H1 (cell line): ENCODE measurements around the gene RAB40B. TPM values are rescaled to one million over a fixed set of nuclear protein-coding genes. Genes with fewer than 3 reads are reported as not detected.

Source experiments
- CTCF ChIA-PET: fragments of 300-600 bp; sonication (Branson Sonifier 250); formaldehyde crosslinking; loops from one replicate; lab custom pipeline; 2021; ENCODE audit not compliant: partially characterized antibody; lab: Charles Lee
- POLR2A ChIA-PET: fragments of 300-600 bp; sonication (Branson Sonifier 250); formaldehyde crosslinking; loops from one replicate; lab custom pipeline; 2021; ENCODE audit warnings: inconsistent platforms; ENCODE audit not compliant: partially characterized antibody; lab: Charles Lee
- DNase-seq, 2 experiments: peaks; one replicate each; pipeline versions ENCODE4 v3.0.0 to v3.0.0-alpha.2; 2010 to 2022; ENCODE audit warnings: low spot score in 2 of 2, low read depth in 1 of 2, mixed read lengths in 1 of 2
- FAIRE-seq: peaks from 2 replicates; lab custom pipeline; 2011; peaks lifted over from hg19 to GRCh38; lab: Jason Lieb, UNC
- H2AFZ ChIP-seq: 2 replicates; pipeline ENCODE4 v1.8.1; 2012; ENCODE audit warnings: low read length, inconsistent platforms
- H2AK5ac ChIP-seq: 2 replicates; pipeline ENCODE4 v1.6.1; 2013; ENCODE audit warnings: low read depth, low read length
- H2BK120ac ChIP-seq: replicated peaks from 2 replicates; pipeline ENCODE3; 2013; ENCODE audit warnings: low read depth, low read length, inconsistent platforms
- H2BK12ac ChIP-seq: 2 replicates; pipeline ENCODE4 v1.6.1; 2013; ENCODE audit warnings: low read depth, low read length
- H2BK15ac ChIP-seq: 2 replicates; pipeline ENCODE4 v1.6.1; 2013; ENCODE audit warnings: low read length
- H2BK20ac ChIP-seq: 2 replicates; pipeline ENCODE4 v1.6.1; 2013; ENCODE audit warnings: low read length
- H2BK5ac ChIP-seq: 2 replicates; pipeline ENCODE4 v1.6.1; 2013; ENCODE audit warnings: low read depth, low read length
- H3K14ac ChIP-seq: 2 replicates; pipeline ENCODE4 v1.6.1; 2013; ENCODE audit warnings: inconsistent platforms; ENCODE audit not compliant: insufficient read length
- H3K18ac ChIP-seq: 2 replicates; pipeline ENCODE4 v1.6.1; 2013; ENCODE audit warnings: low read length; ENCODE audit errors: extremely low read depth
- H3K23ac ChIP-seq: 2 replicates; pipeline ENCODE4 v1.6.1; 2013; ENCODE audit warnings: inconsistent platforms; ENCODE audit not compliant: insufficient read length
- H3K23me2 ChIP-seq: 2 replicates; pipeline ENCODE4 v1.6.1; 2013; ENCODE audit warnings: low read depth, low read length
- H3K27ac ChIP-seq: 2 replicates; pipeline ENCODE4 v1.6.1; 2011; ENCODE audit warnings: low read depth, low read length, inconsistent platforms
- H3K27me3 ChIP-seq, 4 experiments: replicated peaks in 1 of 4; 1 replicate in 1 of 4; 2 replicates in 3 of 4; pipeline versions ENCODE4 v1.6.1 to v1.8.1; 2011 to 2013; ENCODE audit warnings: low read length in 3 of 4, mild to moderate bottlenecking in 3 of 4, inconsistent platforms in 2 of 4, mixed read lengths in 2 of 4, moderate library complexity in 1 of 4; ENCODE audit not compliant: control insufficient read depth in 3 of 4, insufficient read depth in 3 of 4; ENCODE audit errors: extremely low read depth in 1 of 4
- H3K36me3 ChIP-seq, 4 experiments: 2 replicates each; pipeline versions ENCODE4 v1.6.1 to v1.8.1; 2011 to 2013; ENCODE audit warnings: mild to moderate bottlenecking in 4 of 4, low read length in 3 of 4, moderate library complexity in 2 of 4, control low read depth in 1 of 4, inconsistent platforms in 1 of 4; ENCODE audit not compliant: insufficient read depth in 4 of 4, control insufficient read depth in 2 of 4
- H3K4ac ChIP-seq: replicated peaks from 2 replicates; pipeline ENCODE3; 2013; ENCODE audit warnings: low read length, low read depth, mixed read lengths, inconsistent platforms; ENCODE audit not compliant: insufficient read length
- H3K4me1 ChIP-seq, 4 experiments: replicated peaks in 1 of 4; 1 replicate in 1 of 4; 2 replicates in 3 of 4; pipeline versions ENCODE4 v1.6.1 to v1.8.1; 2011 to 2013; ENCODE audit warnings: low read length in 3 of 4, inconsistent platforms in 2 of 4, mixed read lengths in 1 of 4; ENCODE audit not compliant: insufficient read depth in 4 of 4, control insufficient read depth in 3 of 4
- H3K4me2 ChIP-seq, 2 experiments: 2 replicates each; pipeline versions ENCODE4 v1.6.1 to v1.8.1; 2011 to 2013; ENCODE audit warnings: low read depth in 2 of 2, low read length in 2 of 2, control low read depth in 1 of 2, inconsistent platforms in 1 of 2, mild to moderate bottlenecking in 1 of 2; ENCODE audit not compliant: insufficient read depth in 1 of 2
- H3K4me3 ChIP-seq, 4 experiments: fragments of 200-600, 300-600 bp in 1 of 4; sonication (generic), shearing (Covaris generic), sonication (Bioruptor Twin) in 1 of 4; 2 replicates each; pipeline versions ENCODE4 v1.5.1 to v1.8.1; 2011 to 2016; ENCODE audit warnings: low read length in 4 of 4, low read depth in 3 of 4, control low read depth in 2 of 4, inconsistent platforms in 2 of 4, mild to moderate bottlenecking in 2 of 4, mixed read lengths in 1 of 4, moderate library complexity in 1 of 4; ENCODE audit not compliant: insufficient read depth in 2 of 4; ENCODE audit errors: extremely low read depth in 1 of 4
- H3K56ac ChIP-seq: replicated peaks from 2 replicates; pipeline ENCODE3; 2013; ENCODE audit warnings: low read depth, mild to moderate bottlenecking, mixed read lengths, low read length, inconsistent platforms; ENCODE audit not compliant: insufficient read length
- H3K79me1 ChIP-seq: 2 replicates; pipeline ENCODE4 v1.6.1; 2013; ENCODE audit warnings: low read depth, low read length, control low read depth
- H3K79me2 ChIP-seq, 2 experiments: 2 replicates each; pipeline versions ENCODE4 v1.6.1 to v1.8.1; 2012 to 2013; ENCODE audit warnings: low read length in 2 of 2, mild to moderate bottlenecking in 2 of 2, inconsistent platforms in 1 of 2; ENCODE audit not compliant: insufficient read depth in 2 of 2, control insufficient read depth in 1 of 2
- H3K9ac ChIP-seq, 4 experiments: replicated peaks in 1 of 4; 1 replicate in 1 of 4; 2 replicates in 3 of 4; pipeline versions ENCODE4 v1.6.1 to v1.8.1; 2011 to 2013; ENCODE audit warnings: low read depth in 3 of 4, low read length in 3 of 4, control low read depth in 2 of 4, mild to moderate bottlenecking in 2 of 4, moderate library complexity in 2 of 4, inconsistent platforms in 1 of 4; ENCODE audit errors: extremely low read depth in 1 of 4
- H3K9me3 ChIP-seq, 2 experiments: 2 replicates each; pipeline versions ENCODE4 v1.6.1 to v1.8.1; 2012 to 2013; ENCODE audit warnings: mild to moderate bottlenecking in 2 of 2, moderate library complexity in 2 of 2, control low read depth in 1 of 2, inconsistent platforms in 1 of 2, low read depth in 1 of 2, low read length in 1 of 2, mixed read lengths in 1 of 2; ENCODE audit not compliant: insufficient read depth in 2 of 2
- H4K20me1 ChIP-seq, 2 experiments: replicated peaks in 1 of 2; 2 replicates each; pipeline versions ENCODE3 to v1.8.1; 2011 to 2013; ENCODE audit warnings: inconsistent platforms in 2 of 2, low read length in 2 of 2, mild to moderate bottlenecking in 1 of 2; ENCODE audit not compliant: insufficient read depth in 2 of 2, control insufficient read depth in 1 of 2
- H4K5ac ChIP-seq: 2 replicates; pipeline ENCODE4 v1.6.1; 2013; ENCODE audit warnings: low read length, low read depth, mixed read lengths, inconsistent platforms; ENCODE audit not compliant: insufficient read length
- H4K8ac ChIP-seq: 2 replicates; pipeline ENCODE4 v1.8.0; 2013; ENCODE audit warnings: mild to moderate bottlenecking, moderate library complexity, low read length, inconsistent platforms; ENCODE audit not compliant: insufficient read depth; ENCODE audit errors: extremely low read depth
- H4K91ac ChIP-seq: replicated peaks from 2 replicates; pipeline ENCODE3; 2013; ENCODE audit warnings: low read length, mixed read lengths, inconsistent platforms; ENCODE audit not compliant: insufficient read length
- CEBPB ChIP-seq: IDR thresholded peaks from 2 replicates; pipeline ENCODE4 v1.6.1; 2012; ENCODE audit warnings: low read depth, low read length
- GABPA ChIP-seq: IDR thresholded peaks from 2 replicates; pipeline ENCODE4 v1.6.1; 2011; ENCODE audit warnings: mild to moderate bottlenecking, low read length, moderate library complexity, borderline replicate concordance; ENCODE audit not compliant: insufficient read depth
- JUND ChIP-seq: IDR thresholded peaks from 2 replicates; pipeline ENCODE4 v1.6.1; 2011; ENCODE audit warnings: mild to moderate bottlenecking, improper control_type of control experiment, low read length
- POLR2AphosphoS5 ChIP-seq: IDR thresholded peaks from 2 replicates; pipeline ENCODE4 v1.6.1; 2011; ENCODE audit warnings: low read depth, low read length
- SP1 ChIP-seq: IDR thresholded peaks from 2 replicates; pipeline ENCODE4 v1.6.1; 2011; ENCODE audit warnings: low read depth, low read length
- SP2 ChIP-seq: IDR thresholded peaks from 2 replicates; pipeline ENCODE4 v1.6.1; 2012; ENCODE audit warnings: mild to moderate bottlenecking, low read length, inconsistent platforms
- TCF12 ChIP-seq: IDR thresholded peaks from 2 replicates; pipeline ENCODE4 v1.6.1; 2011; ENCODE audit warnings: low read depth, mild to moderate bottlenecking, low read length
- WGBS, 2 experiments: shearing (Covaris generic) in 1 of 2; methylation state at CpG; one replicate each; pipeline versions ENCODE4 v1.1.6 to v1.1.7; 2013 to 2015; ENCODE audit warnings: low lambda C conversion rate in 2 of 2, mixed read lengths in 2 of 2, inconsistent platforms in 1 of 2, low coverage in 1 of 2, missing lambda C conversion rate in 1 of 2; ENCODE audit not compliant: insufficient replicate concordance in 2 of 2, insufficient coverage in 1 of 2, insufficient read length in 1 of 2; ENCODE audit errors: extremely low coverage in 1 of 2, missing lambda C conversion rate in 1 of 2; 5-methylcytosine and 5-hydroxymethylcytosine counted together
- polyA plus RNA-seq, 7 experiments: library from polyadenylated mRNA; depleted of rRNA in 3 of 7; stranded (reverse) in 5 of 7; unstranded in 2 of 7; fragments of >200 nt in 5 of 7; fragments of 200-250 nt in 2 of 7; gene quantifications; 1 replicate in 5 of 7; 2 replicates in 1 of 7; 4 replicates in 1 of 7; pipeline versions ENCODE4 v1.2.1 to v1.2.3, GENCODE V29; 2011 to 2013; ENCODE audit warnings: missing spikeins in 2 of 7, mixed read lengths in 2 of 7
- total RNA-seq: library from RNA; stranded (reverse); fragmentation: NEBNext Ultra II Directional; extraction: Animal tissue kit (Norgen Biotek cat#: 25700); gene quantifications from 2 replicates; pipeline ENCODE4 v1.2.1, GENCODE V29; 2021

Gene RAB40B
- total and polyA plus RNA-seq, 2 of the 8 experiments (the other 6 are each of a cell fraction or from before 2014, with no cell fraction given), result 3.1 to 4.6 TPM

- no peak overlapping the region for H3K4me2 ChIP-seq
- no peak for DNase-seq
- H3K4ac ChIP-seq, result no peak overlapping the region
- H4K5ac ChIP-seq, result no peak overlapping the region
- H4K8ac ChIP-seq, result no peak overlapping the region
- no peaks in the 10 kb centered on the region for H3K23me2 ChIP-seq
- H2BK5ac ChIP-seq, result no peak overlapping the region
- H2AK5ac ChIP-seq, result no peak overlapping the region
- no peak overlapping the region for H3K56ac ChIP-seq
- H2BK12ac ChIP-seq, result no peak overlapping the region
- no peak overlapping the region for H3K4me3 ChIP-seq
- peaks cover 0 to 2% of the 10 kb centered on the region in 2 experiments; a peak in 1 of 4 replicates for H3K9me3 ChIP-seq
- FAIRE-seq, result no peak
- H2BK15ac ChIP-seq, result no peak overlapping the region
- no peak overlapping the region for H2AFZ ChIP-seq
- no peaks in the 10 kb centered on the region for H3K79me2 ChIP-seq
- H3K9ac ChIP-seq, result no peak overlapping the region
- POLR2A ChIA-PET, result no interaction called here
- 92% methylated on average over 20 of the region's 21 CpGs; no CpG with 5 or more reads in 1 of the 2 experiments for WGBS, 2 experiments
- TF ChIP-seq JUND, result no peak
- no peak for TF ChIP-seq TCF12
- TF ChIP-seq GABPA, result no peak
- no peak for TF ChIP-seq SP2
- TF ChIP-seq SP1, result no peak
- TF ChIP-seq CEBPB, result peak; percentile 36; the same call in 1 of the 2 replicates
- TF ChIP-seq POLR2AphosphoS5, result no peak
- TF ChIP-seq, all 59 proteins: peak for 1
- no peak overlapping the region for H2BK120ac ChIP-seq
- CTCF ChIA-PET, result interaction anchor here (0.5 to 1.8 kb wide), 4 partner anchors 28 to 1409 kb away, joined by 3 to 6 read pairs (median 4); no protein-coding TSS in a partner anchor
- H3K27me3 ChIP-seq, result no peaks in the 10 kb centered on the region
- H4K91ac ChIP-seq, result no peak overlapping the region
- H2BK20ac ChIP-seq, result no peak overlapping the region
- H3K4me1 ChIP-seq, result 0 out of 7 replicates have a peak, but pooled peaks cover 0 to 1% (median 0%) of the 10 kb centered on the region in 4 experiments
- no peak overlapping the region for H3K23ac ChIP-seq
- H3K18ac ChIP-seq, result no peak overlapping the region
- peaks cover 9 to 20% (median 16%) of the 10 kb centered on the region in 4 experiments; a peak in 7 of 8 replicates for H3K36me3 ChIP-seq
- no peaks in the 10 kb centered on the region for H3K79me1 ChIP-seq
- H3K27ac ChIP-seq, result no peak overlapping the region
- H3K14ac ChIP-seq, result no peak overlapping the region
- H4K20me1 ChIP-seq, result peaks cover 0 to 6% of the 10 kb centered on the region in 2 experiments
These were observed 87.1 kb downstream of the RAB40B start for GRCh38 chr17:82611140-82612058.
